CD4-positive, alpha-beta T cell (primary cell): ENCODE results near the gene SFRP5. TPM values are rescaled to one million over a fixed set of nuclear protein-coding genes. Genes with fewer than 3 reads are reported as not detected.
A peak's percentile ranks its signal among the peaks of the same experiment; 100 is the strongest.

Experiments
- ATAC-seq: fragments of 200-7000 bp; cut with Tn5 transposase; one replicate; pipeline ENCODE4 v1.10.0; 2022; ENCODE audit warnings: mild to moderate bottlenecking; ENCODE audit not compliant: poor library complexity
- CTCF ChIA-PET: fragments of 350-600 bp; sonication (Branson Sonifier 250); formaldehyde crosslinking; loops from one replicate; lab custom pipeline; 2021; ENCODE audit warnings: antibody characterized with exemption, inconsistent platforms; lab: Charles Lee
- POLR2A ChIA-PET: fragments of 350-600 bp; sonication (Branson Sonifier 250); formaldehyde crosslinking; loops from one replicate; lab custom pipeline; 2021; ENCODE audit warnings: antibody characterized with exemption, inconsistent platforms; lab: Charles Lee
- DNase-seq, 14 experiments: peaks; one replicate each; pipeline ENCODE4 v3.0.0-alpha.2; 2013 to 2020; ENCODE audit warnings: mixed read lengths in 2 of 14
- H3K27ac ChIP-seq, 2 donors: one replicate each; pipeline versions ENCODE4 v1.5.1 to v1.7.0; 2013; ENCODE audit warnings: low read length in 2 of 2, low read depth in 1 of 2, mild to moderate bottlenecking in 1 of 2
- H3K27me3 ChIP-seq, 2 experiments: 1 replicate in 1 of 2; 2 replicates in 1 of 2; pipeline versions ENCODE4 v1.6.1 to v1.7.0; 2013; ENCODE audit warnings: low read length in 2 of 2, control low read depth in 1 of 2, mild to moderate bottlenecking in 1 of 2, moderate library complexity in 1 of 2; ENCODE audit not compliant: insufficient read depth in 2 of 2, control insufficient read depth in 1 of 2
- H3K36me3 ChIP-seq: one replicate; pipeline ENCODE4 v1.6.1; 2013; ENCODE audit warnings: low read length, control low read depth; ENCODE audit not compliant: insufficient read depth
- H3K4me1 ChIP-seq: one replicate; pipeline ENCODE4 v1.6.1; 2013; ENCODE audit warnings: low read length, control low read depth; ENCODE audit not compliant: insufficient read depth
- H3K4me3 ChIP-seq: one replicate; pipeline ENCODE4 v1.5.1; 2013; ENCODE audit warnings: mild to moderate bottlenecking, low read length, moderate library complexity
- H3K9me3 ChIP-seq, 2 experiments: 1 replicate in 1 of 2; 2 replicates in 1 of 2; pipeline versions ENCODE4 v1.6.1 to v1.7.0; 2013; ENCODE audit warnings: low read length in 2 of 2, mild to moderate bottlenecking in 2 of 2, control low read depth in 1 of 2, moderate library complexity in 1 of 2; ENCODE audit not compliant: control insufficient read depth in 1 of 2, insufficient read depth in 1 of 2
- H3K27ac Mint-ChIP-seq: one replicate; pipeline ENCODE4 v1.8.0; 2020; ENCODE audit warnings: mixed read lengths
- H3K27me3 Mint-ChIP-seq: one replicate; pipeline ENCODE4 v1.8.0; 2021; ENCODE audit warnings: mixed read lengths
- H3K36me3 Mint-ChIP-seq: one replicate; pipeline ENCODE4 v1.8.0; 2021; ENCODE audit warnings: low read depth, mixed read lengths
- H3K4me1 Mint-ChIP-seq: one replicate; pipeline ENCODE4 v1.8.0; 2021; ENCODE audit warnings: low read depth, mixed read lengths
- H3K4me3 Mint-ChIP-seq: one replicate; pipeline ENCODE4 v1.8.0; 2020; ENCODE audit warnings: mild to moderate bottlenecking, mixed read lengths
- H3K9me3 Mint-ChIP-seq: one replicate; pipeline ENCODE4 v1.8.0; 2020; ENCODE audit warnings: mixed read lengths
- CTCF ChIP-seq: fragments of 200-600 bp; IDR thresholded peaks from one replicate; pipeline ENCODE4 v1.8.0; 2022; ENCODE audit warnings: antibody characterized with exemption, mild to moderate bottlenecking
- intact Hi-C, 2 experiments: fragments of 100-400 bp; cut with DNase I in 1 of 2; cut with micrococcal nuclease in 1 of 2; formaldehyde crosslinking; loops; one replicate each; pipeline versions ENCODE4 v1.15.1 to v1.9.0; 2023 to 2025; cut with DNase I, micrococcal nuclease
- total RNA-seq, 174 experiments: library from RNA in 2 of 174; stranded (reverse) in 2 of 174; gene quantifications; one replicate each; pipeline ENCODE4 v1.2.3 and lab custom pipeline; 2021 to 2026

Gene SFRP5
- total RNA-seq, 2 experiments from 2014 or later: not detected

GRCh38 chr10:97765201-97765600 is 6.6 kb downstream of the SFRP5 start:
- Histone ChIP-seq H3K4me3 (no peak overlapping the region), H3K36me3 (peaks cover 12% of the 10 kb centered on the region), H3K9me3 (no peaks in the 10 kb centered on the region), H3K27ac (no peak overlapping the region), H3K27me3 (peaks cover 6 to 7% of the 10 kb centered on the region in 2 experiments), H3K4me1 (no peaks in the 10 kb centered on the region)
- ATAC-seq (no peak), DNase-seq (no peak)
- POLR2A ChIA-PET: interaction anchor here (1.7 kb wide), 1 partner anchor 16 kb away, joined by 5 read pairs; no protein-coding TSS in a partner anchor
- peaks cover 25% of the 10 kb centered on the region for H3K27me3 Mint-ChIP-seq
- CTCF ChIA-PET: no interaction called here
- peaks cover 16% of the 10 kb centered on the region for H3K36me3 Mint-ChIP-seq
- H3K9me3 Mint-ChIP-seq: no peaks in the 10 kb centered on the region
- no peak overlapping the region for H3K27ac Mint-ChIP-seq
- H3K4me3 Mint-ChIP-seq: no peak overlapping the region
- H3K4me1 Mint-ChIP-seq: no peaks in the 10 kb centered on the region
- TF ChIP-seq CTCF: no peak
- intact Hi-C loops: no loop called here

DNA sequence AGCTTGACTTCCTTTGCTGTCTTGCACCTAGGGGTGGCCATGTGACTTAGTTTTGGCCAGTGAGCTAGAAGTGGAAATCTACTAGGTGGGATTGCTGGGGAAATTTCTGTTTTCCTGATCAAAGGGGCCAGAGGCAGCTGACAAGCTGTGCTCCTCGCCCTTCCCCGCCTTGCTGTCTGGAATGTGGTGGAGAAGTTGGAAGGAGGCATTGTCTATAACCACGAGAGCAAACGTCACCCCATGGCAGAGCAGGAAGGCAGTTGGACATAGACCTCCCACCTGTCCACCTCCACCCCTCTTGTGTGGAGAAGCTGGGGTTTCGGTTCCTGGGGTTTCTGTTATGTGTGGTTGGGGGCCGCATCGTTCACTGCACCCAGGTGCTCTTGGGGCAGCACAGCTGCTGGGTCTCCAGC is 7.3 kb downstream of the SFRP5 start:
- no peak for ATAC-seq
- no peaks in the 10 kb centered on the region for H3K9me3 ChIP-seq
- H3K27ac ChIP-seq: no peak overlapping the region
- ChIA-PET POLR2A (interaction anchor here (1.7 kb wide), 1 partner anchor 16 kb away, joined by 5 read pairs; no protein-coding TSS in a partner anchor), CTCF (no interaction called here)
- Mint-ChIP-seq H3K36me3 (peaks cover 22% of the 10 kb centered on the region), H3K4me3 (no peak overlapping the region), H3K27ac (no peak overlapping the region), H3K4me1 (no peaks in the 10 kb centered on the region), H3K27me3 (peaks cover 18% of the 10 kb centered on the region), H3K9me3 (no peaks in the 10 kb centered on the region)
- no peaks in the 10 kb centered on the region for H3K4me1 ChIP-seq
- no peak overlapping the region for H3K4me3 ChIP-seq
- peaks cover 19% of the 10 kb centered on the region for H3K36me3 ChIP-seq
- peaks cover 4 to 6% of the 10 kb centered on the region in 2 experiments for H3K27me3 ChIP-seq
- peak in 1 of 14 experiments; percentile 15 for DNase-seq
- intact Hi-C loops: no loop called here
- TF ChIP-seq CTCF: no peak

DNA sequence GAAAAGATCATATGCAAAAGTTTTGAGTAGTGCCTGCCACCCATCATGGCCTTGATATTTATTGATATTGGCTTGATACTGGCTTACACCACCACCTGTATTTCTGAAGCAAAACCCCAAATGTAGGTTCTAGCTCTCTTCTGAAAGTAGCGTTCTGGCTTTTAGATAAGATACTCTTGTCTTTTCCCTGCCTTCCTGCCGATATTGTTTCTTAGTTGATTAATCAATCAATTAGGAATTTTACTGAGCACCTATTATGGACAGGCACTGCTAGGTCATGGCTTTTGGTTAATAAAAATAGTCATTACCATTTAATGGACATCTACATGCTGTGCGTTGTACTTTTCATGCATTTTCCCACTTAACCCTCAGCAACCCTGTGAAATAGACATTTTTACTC is 7.9 kb downstream of the SFRP5 start:
- ChIA-PET CTCF (no interaction called here), POLR2A (interaction anchor here (0.6 to 1.7 kb wide), 2 partner anchors 17 to 33 kb away, joined by 3 to 5 read pairs; no protein-coding TSS in a partner anchor)
- no peak overlapping the region for H3K4me3 Mint-ChIP-seq
- no peak for ATAC-seq
- DNase-seq: no peak
- H3K4me1 ChIP-seq: no peaks in the 10 kb centered on the region
- no peak overlapping the region for H3K27ac ChIP-seq
- H3K4me1 Mint-ChIP-seq: no peaks in the 10 kb centered on the region
- H3K9me3 Mint-ChIP-seq: no peaks in the 10 kb centered on the region
- no peaks in the 10 kb centered on the region for H3K9me3 ChIP-seq
- peaks cover 28% of the 10 kb centered on the region for H3K36me3 Mint-ChIP-seq
- H3K4me3 ChIP-seq: no peak overlapping the region
- H3K36me3 ChIP-seq: peaks cover 24% of the 10 kb centered on the region
- no peak for TF ChIP-seq CTCF
- peaks cover 15% of the 10 kb centered on the region for H3K27me3 Mint-ChIP-seq
- intact Hi-C loops: no loop called here
- H3K27me3 ChIP-seq: peaks cover under 1% of the 10 kb centered on the region in 2 experiments
- H3K27ac Mint-ChIP-seq: no peak overlapping the region
